WI38 (cell line): Measurements from ENCODE around the gene CUTA.

Experiments used
- H3K4me3 ChIP-seq: 2 replicates; pipeline ENCODE4 v1.5.1; 2011; ENCODE audit warnings: low read depth, mild to moderate bottlenecking, control low read depth, low read length
- TF ChIP-seq, protein P1 (sequence below): IDR thresholded peaks from 2 replicates; pipeline ENCODE4 v1.5.1; 2012; ENCODE audit warnings: low read depth, mild to moderate bottlenecking, control low read depth, low read length

The CUTA gene

DNA sequence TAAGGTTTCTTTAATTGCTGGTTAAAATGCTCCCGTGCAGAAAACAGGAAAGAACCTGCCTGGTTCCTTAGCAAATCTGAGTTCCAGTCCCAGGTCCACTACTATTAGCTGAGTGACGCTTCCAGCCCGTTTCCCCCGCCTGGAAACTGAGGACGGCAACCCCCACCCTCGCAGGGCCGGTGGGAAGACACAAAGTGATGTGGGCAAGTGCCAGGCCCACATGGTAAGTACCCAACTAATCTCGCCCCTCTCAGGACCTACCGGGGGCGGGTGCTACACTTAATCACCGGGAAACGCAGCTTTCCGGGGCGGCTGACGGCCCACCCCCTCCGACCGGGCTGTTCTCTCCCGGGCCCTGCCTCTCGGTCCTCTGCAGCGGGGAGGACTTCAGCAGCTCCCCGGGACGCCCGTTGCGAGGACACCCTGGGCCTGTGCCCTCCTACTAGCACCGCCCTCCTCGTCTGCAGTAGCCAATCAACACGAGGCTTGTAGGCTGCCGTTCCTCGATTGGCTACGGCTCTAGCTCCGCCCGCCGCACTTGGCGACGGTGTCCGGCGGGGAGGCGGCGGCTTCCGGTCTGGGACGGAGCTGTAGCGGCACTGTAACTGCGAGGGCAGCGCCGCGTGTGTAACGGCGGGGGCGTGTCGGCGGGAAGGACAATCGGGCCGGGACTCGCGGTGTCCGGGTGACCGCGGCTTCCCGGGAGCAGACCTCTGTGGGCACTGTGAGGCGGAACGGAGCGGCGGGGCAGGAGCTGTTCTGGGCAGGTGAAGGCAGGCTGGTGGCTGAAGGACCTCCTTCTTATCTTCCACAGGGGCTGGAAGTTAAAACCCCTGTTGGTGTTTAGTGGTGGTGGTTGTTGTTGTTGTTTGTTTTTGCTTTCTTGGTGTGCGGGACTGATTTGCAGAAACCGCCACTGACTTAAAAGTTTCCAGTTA lies 36.4 kb upstream of the CUTA start, which contains the start of gene ZBTB9:
Gene ZBTB9, plus strand, starts transcription at position 568 of the 938 bp plus-strand sequence. CDS start 525 bp downstream, outside the sequence.
- peak within 1 kb of the TSS; percentile 77 for H3K4me3 ChIP-seq
- TF ChIP-seq, protein P1, sequence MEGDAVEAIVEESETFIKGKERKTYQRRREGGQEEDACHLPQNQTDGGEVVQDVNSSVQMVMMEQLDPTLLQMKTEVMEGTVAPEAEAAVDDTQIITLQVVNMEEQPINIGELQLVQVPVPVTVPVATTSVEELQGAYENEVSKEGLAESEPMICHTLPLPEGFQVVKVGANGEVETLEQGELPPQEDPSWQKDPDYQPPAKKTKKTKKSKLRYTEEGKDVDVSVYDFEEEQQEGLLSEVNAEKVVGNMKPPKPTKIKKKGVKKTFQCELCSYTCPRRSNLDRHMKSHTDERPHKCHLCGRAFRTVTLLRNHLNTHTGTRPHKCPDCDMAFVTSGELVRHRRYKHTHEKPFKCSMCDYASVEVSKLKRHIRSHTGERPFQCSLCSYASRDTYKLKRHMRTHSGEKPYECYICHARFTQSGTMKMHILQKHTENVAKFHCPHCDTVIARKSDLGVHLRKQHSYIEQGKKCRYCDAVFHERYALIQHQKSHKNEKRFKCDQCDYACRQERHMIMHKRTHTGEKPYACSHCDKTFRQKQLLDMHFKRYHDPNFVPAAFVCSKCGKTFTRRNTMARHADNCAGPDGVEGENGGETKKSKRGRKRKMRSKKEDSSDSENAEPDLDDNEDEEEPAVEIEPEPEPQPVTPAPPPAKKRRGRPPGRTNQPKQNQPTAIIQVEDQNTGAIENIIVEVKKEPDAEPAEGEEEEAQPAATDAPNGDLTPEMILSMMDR, result no peak

- TF ChIP-seq, protein P1, result no peak
- peak overlapping the region; percentile 77 for H3K4me3 ChIP-seq
Observed at GRCh38 chr6:33453393-33454008, 35.6 kb upstream of the CUTA start.

GRCh38 chr6:33452496-33452895 lies 34.6 kb upstream of the CUTA start:
- TF ChIP-seq, protein P1, result no peak
- H3K4me3 ChIP-seq, result no peak overlapping the region

- TF ChIP-seq, protein P1, result no peak
- H3K4me3 ChIP-seq, result no peak overlapping the region
Observed at GRCh38 chr6:33451606-33452005, 33.7 kb upstream of the CUTA start.

DNA sequence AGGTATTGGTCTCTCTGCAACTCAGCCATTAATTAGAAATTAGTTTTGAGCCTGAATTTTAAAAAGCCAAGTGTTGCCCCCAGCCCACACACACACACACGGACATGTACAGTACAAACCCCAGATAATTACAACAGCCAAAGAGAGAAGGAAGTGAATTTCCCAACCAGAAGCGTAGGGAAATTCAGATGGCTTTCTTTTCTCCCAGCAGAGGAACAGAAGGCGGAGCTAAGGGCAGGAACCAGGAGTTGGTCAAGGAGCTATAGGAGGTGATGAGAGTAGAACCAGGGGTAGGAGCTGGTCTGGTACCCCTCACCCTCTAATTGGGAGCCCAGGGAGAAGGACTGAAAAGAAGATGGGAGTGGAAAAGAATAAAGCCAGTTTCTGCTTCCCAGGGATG lies 32.5 kb upstream of the CUTA start:
- TF ChIP-seq, protein P1, result no peak
- H3K4me3 ChIP-seq, result no peak overlapping the region

DNA sequence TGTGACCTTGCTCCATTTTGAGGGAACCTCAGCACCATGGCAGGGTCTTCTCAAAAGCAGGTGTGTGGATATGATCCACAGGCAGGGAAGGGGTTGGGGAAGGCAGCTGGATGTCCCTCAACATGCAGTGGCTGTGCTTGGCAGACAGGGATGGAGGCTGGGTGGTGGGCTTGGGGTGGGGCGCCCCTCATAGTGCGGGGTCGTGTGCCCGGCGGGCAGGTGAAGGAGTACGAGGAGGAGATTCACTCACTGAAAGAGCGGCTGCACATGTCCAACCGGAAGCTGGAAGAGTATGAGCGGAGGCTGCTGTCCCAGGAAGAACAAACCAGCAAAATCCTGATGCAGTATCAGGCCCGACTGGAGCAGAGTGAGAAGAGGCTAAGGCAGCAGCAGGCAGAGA lies 28.4 kb upstream of the CUTA start:
- TF ChIP-seq, protein P1, result no peak
- no peak overlapping the region for H3K4me3 ChIP-seq

DNA sequence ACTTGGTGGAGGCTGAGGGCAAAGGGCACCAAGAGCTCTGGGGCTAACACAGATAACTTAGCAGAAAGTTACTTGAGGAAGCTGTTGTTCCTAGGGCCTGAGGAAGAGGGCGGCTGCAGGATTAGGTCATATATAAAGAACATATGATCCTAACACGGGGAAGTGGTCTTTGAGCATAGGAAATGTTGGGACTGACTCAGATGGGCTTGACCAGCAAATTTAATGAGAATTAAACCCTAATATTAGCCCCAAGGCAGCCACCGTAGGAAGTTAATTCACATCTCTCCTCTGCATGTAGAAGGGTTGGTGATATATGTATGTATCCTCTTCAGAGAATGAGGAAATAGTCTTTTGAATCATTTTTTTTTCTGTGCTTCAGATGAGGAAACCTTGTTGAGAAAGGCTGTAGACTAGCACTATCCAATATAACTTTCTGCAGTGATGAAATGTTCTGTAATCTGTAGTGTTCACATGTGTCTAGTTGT lies 27.3 kb upstream of the CUTA start:
- TF ChIP-seq, protein P1, result no peak
- no peak overlapping the region for H3K4me3 ChIP-seq
